A673 (cell line): ENCODE measurements around the gene AP2B1.

ENCODE experiments used
- CTCF ChIP-seq: fragments of 300-800, 200-600 bp; sonication (generic); conservative IDR thresholded peaks from 2 replicates; pipeline ENCODE4 v1.5.1; 2017; ENCODE audit warnings: low read depth, mild to moderate bottlenecking, antibody characterized with exemption, low read length, moderate library complexity, mixed read lengths
- EZH2 ChIP-seq: fragments of 200-600 bp; sonication (generic); IDR thresholded peaks from 2 replicates; pipeline ENCODE4 v1.6.1; 2017; ENCODE audit warnings: borderline replicate concordance, low read depth, mild to moderate bottlenecking, mixed read lengths, antibody characterized with exemption, low read length; ENCODE audit not compliant: poor library complexity, severe bottlenecking

DNA sequence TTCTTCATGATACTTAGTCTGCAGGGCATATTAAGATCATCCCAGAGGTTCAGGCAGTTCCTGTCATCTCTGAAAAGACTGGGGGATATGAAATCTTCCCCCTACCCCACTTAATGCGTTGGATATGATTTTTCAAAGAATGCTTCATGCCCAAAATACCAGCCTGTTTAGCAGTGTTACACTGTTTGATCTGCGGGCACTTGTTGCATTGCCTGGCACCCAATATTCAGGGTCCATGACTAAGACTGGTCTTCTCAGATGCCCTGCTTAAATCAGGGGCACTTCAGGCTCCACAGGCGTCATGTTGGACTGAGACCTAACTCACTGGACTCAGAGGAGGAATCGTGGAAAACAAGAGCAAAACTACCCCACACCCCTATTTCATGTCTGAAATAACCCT is 137.9 kb downstream of the AP2B1 start:
- TF ChIP-seq EZH2 (no peak), CTCF (no peak)
